ENCODE measurements around the gene RPRD1B. TPM values are rescaled to one million over a fixed set of nuclear protein-coding genes. Genes with fewer than 3 reads are reported as not detected.

The RPRD1B gene
- total and polyA plus RNA-seq, 2 of the 8 experiments (the other 6 are each of a cell fraction or from before 2014, with no cell fraction given) = 10.3 to 20.9 TPM

GRCh38 chr20:38040276-38040675 lies 6.7 kb downstream of the RPRD1B start (continued):
- no peak for TF ChIP-seq TCF12 (IDR thresholded peaks at IDR 0.05; ENCODE audit: low read depth, low read length)
- no peak for TF ChIP-seq PHF8 (conservative IDR thresholded peaks at IDR 0.05; ENCODE audit: low read depth, low read length)
- TF ChIP-seq KDM4A (IDR thresholded peaks at IDR 0.05; ENCODE audit: low read depth, low read length, severe bottlenecking) = no peak
- TF ChIP-seq CREB1 (IDR thresholded peaks at IDR 0.05) = no peak
